Sigmoid colon (tissue), 4 donors: ENCODE results near the gene SERHL2.
"Not testable (repeated sequence)": the region's sequence is repeated elsewhere in the genome, so short reads cannot be mapped to it uniquely, and the experiment has no call there.

Source experiments
- CTCF ChIP-seq, 4 experiments: fragments of 450-650 bp in 3 of 4; fragments of 200-600 bp in 1 of 4; IDR thresholded peaks; one replicate each; pipeline ENCODE4 v1.5.1; 2016 to 2019; ENCODE audit warnings: antibody characterized with exemption in 4 of 4, mild to moderate bottlenecking in 3 of 4, moderate library complexity in 2 of 4
- EP300 ChIP-seq, 4 donors: sonication (generic); formaldehyde crosslinking; IDR thresholded peaks; one replicate each; pipeline ENCODE4 v1.6.1; 2017; ENCODE audit warnings: antibody characterized with exemption in 4 of 4

GRCh38 chr22:42536634-42537033 is 17.1 kb upstream of the SERHL2 start:
- not testable (repeated sequence) for TF ChIP-seq EP300, CTCF (IDR thresholded peaks at IDR 0.05)
